OCI-LY7 (cell line): ENCODE measurements around the gene LENG1.

Source experiments
- CTCF ChIP-seq: fragments of 200-600 bp; sonication (generic); conservative IDR thresholded peaks from 2 replicates; pipeline ENCODE4 v1.5.1; 2014; ENCODE audit warnings: mild to moderate bottlenecking, antibody characterized with exemption, low read length, moderate library complexity, mixed read lengths
- EZH2phosphoT487 ChIP-seq: fragments of 200-600 bp; sonication (generic); IDR thresholded peaks from 2 replicates; pipeline ENCODE4 v1.6.1; 2018; ENCODE audit warnings: low read depth, borderline replicate concordance, mild to moderate bottlenecking, mixed run types, antibody characterized with exemption, low read length, moderate library complexity, mixed read lengths

- no peak for TF ChIP-seq CTCF
- TF ChIP-seq EZH2phosphoT487: no peak
Observed at GRCh38 chr19:54142166-54142780, 17.2 kb downstream of the LENG1 start.
